Transverse colon (tissue), 4 donors: Measurements from ENCODE around the gene PDILT.

Source experiments
- CTCF ChIP-seq, 5 experiments: fragments of 200-600 bp in 3 of 5; fragments of 450-650 bp in 2 of 5; sonication (generic) in 3 of 5; IDR thresholded peaks; 1 replicate in 2 of 5; 2 replicates in 3 of 5; pipeline ENCODE4 v1.5.1; 2016 to 2017; ENCODE audit warnings: antibody characterized with exemption in 5 of 5, inconsistent platforms in 3 of 5, mild to moderate bottlenecking in 2 of 5, moderate library complexity in 1 of 5
- POLR2A ChIP-seq: fragments of 450-650 bp; IDR thresholded peaks from one replicate; pipeline ENCODE4 v1.6.1; 2016; ENCODE audit warnings: antibody characterized with exemption, mild to moderate bottlenecking, moderate library complexity
- POLR2AphosphoS5 ChIP-seq, 3 donors: sonication (generic); formaldehyde crosslinking; IDR thresholded peaks; one replicate each; pipeline ENCODE4 v1.6.1; 2016; ENCODE audit warnings: antibody characterized with exemption in 3 of 3

DNA sequence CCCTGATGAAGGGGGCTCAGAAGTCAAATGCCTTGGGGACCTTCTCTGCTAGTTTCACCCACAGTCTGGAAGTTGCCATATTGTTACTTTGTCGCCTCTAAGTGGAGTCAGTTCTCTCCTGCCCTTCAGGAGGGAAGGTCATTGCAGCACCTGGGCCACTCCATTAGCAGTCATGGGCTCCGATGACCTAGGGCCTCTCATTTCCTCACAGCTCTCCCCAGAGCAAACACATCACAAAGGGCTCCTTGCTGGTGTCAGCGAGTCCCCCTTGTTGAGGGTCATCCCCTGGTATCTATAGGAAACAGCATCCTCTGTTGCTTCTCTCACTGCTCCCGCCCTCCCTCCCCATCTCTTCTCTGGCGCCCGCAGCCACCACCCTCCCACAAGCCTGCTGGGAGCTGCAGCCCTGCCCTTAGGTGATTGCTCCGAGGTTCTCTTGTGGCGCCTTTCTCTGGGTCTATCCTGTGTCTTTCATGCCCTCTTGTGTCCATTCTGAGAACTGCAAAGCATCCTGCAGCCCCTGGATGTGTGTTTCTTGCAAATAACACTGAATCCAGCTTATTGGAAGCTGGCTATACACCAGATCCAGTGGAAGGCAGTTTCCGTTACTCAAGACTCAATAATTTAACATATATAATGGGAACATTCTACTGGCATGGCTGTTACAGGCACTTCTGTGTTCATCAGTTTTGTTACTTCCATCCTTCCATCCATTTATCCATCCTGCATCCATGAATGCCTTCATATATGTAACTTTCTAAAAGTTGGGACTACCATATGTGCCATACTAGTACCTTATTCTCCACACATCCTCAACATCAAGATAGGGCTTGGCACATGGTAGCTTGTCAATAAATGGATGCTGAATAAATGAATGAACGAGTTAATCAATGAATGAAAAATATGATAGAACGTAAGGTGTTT, 21.2 kb downstream of the PDILT start:
- peak; percentile 63 to 79 (median 73) for TF ChIP-seq CTCF (IDR thresholded peaks at IDR 0.05)
- TF ChIP-seq POLR2A: no peak
- TF ChIP-seq POLR2AphosphoS5 (IDR thresholded peaks at IDR 0.05): no peak
